Measurements from ENCODE around the gene TSPAN18.

DNA sequence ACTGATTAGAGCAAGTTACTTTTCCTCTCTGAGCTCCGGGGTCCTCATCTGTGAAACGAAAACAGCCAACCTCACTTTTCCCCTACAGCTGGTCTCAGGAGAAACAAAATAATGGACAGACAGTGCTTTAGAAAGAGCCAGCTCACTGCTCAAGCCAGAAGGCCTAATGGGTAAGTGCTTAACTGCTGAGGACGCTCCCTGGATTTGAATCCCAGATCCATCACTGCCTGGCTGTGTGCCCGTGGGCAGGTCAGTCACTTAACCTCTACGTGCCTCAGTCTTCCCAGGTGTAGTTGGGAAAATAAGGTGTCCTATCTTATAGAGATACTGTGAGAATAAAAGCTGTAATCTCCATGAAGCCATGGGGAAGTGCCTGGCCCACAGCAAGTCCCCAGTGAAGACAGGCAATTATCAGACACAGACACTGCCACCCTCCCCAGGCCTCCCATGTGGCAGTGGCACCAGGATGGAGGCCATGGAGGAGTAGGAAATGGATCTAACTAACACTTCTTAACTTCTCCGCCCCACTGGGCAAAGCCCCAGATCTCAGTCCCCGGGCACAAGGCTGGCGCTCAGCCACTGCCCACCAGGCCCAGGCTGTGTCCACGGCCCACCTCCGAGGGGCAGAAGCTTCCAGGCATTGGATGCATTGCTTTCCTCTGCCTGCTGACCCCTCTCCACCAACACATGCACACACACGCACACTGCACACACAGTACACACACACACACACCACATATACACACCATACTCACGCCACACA lies 214.7 kb downstream of the TSPAN18 start:
- TF ChIP-seq POLR2A (IDR thresholded peaks at IDR 0.05), result no peak
- TF ChIP-seq, protein P1, sequence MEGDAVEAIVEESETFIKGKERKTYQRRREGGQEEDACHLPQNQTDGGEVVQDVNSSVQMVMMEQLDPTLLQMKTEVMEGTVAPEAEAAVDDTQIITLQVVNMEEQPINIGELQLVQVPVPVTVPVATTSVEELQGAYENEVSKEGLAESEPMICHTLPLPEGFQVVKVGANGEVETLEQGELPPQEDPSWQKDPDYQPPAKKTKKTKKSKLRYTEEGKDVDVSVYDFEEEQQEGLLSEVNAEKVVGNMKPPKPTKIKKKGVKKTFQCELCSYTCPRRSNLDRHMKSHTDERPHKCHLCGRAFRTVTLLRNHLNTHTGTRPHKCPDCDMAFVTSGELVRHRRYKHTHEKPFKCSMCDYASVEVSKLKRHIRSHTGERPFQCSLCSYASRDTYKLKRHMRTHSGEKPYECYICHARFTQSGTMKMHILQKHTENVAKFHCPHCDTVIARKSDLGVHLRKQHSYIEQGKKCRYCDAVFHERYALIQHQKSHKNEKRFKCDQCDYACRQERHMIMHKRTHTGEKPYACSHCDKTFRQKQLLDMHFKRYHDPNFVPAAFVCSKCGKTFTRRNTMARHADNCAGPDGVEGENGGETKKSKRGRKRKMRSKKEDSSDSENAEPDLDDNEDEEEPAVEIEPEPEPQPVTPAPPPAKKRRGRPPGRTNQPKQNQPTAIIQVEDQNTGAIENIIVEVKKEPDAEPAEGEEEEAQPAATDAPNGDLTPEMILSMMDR (IDR thresholded peaks at IDR 0.05), result no peak
- TF ChIP-seq EP300 (IDR thresholded peaks at IDR 0.05), result no peak
